Measurements from ENCODE around the gene CACNA1S. TPM values are rescaled to one million over a fixed set of nuclear protein-coding genes. Genes with fewer than 3 reads are reported as not detected.

Gene CACNA1S
- total RNA-seq, 2 experiments from 2014 or later, result not detected

DNA sequence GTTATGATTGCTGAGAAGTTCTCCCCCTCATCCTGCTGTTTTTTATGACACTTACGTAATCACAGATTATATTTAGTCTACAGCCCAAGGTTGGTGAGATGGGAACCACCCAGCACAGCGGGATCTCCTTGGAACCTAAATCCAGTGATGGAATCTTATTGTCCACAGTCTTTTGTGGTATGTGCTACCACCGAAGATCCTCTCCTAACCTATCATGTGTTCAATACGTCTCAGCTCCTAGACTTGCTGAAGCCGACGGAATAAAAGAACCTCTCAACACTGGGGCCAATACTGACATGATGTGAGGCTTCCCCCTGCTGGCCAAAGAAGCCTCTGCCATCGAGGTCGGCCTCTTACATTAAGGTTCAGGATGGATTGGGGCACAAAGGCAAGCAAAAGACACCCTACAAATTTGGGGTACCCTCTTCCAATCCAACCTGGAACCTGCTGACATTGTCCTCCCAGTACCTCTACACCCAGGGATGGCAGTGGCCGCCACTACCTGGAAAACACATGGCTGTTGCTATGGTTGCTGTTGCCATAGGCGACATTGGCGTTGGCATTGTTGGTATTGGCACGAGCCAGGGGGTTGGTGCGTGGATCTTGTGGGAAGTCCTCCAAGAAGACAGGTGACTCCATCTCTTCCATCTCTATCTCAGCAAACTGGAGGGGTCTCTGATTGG, 69.3 kb downstream of the CACNA1S start:
- Mint-ChIP-seq H3K36me3 (ENCODE audit: low read depth) (no peaks in the 10 kb centered on the region), H3K27ac (no peak overlapping the region), H3K9me3 (ENCODE audit: low read depth) (no peaks in the 10 kb centered on the region), H3K27me3 (no peaks in the 10 kb centered on the region), H3K4me1 (no peaks in the 10 kb centered on the region), H3K4me3 (no peak overlapping the region)
- DNase-seq (peak; percentile 85), ATAC-seq (peak; percentile 96)
- ChIA-PET CTCF (interaction anchor here (0.5 to 5.5 kb wide), 17 partner anchors 9 to 1482 kb away, joined by 3 to 66 read pairs (median 4); no protein-coding TSS in a partner anchor), POLR2A (no interaction called here)
- intact Hi-C loops (cut with DNase I, micrococcal nuclease), result loop anchor here (1.0 to 5.0 kb wide), 5 partner anchors 40 to 421 kb away; partner anchors contain the start of gene KIF14 (in 2 of the 2)

DNA sequence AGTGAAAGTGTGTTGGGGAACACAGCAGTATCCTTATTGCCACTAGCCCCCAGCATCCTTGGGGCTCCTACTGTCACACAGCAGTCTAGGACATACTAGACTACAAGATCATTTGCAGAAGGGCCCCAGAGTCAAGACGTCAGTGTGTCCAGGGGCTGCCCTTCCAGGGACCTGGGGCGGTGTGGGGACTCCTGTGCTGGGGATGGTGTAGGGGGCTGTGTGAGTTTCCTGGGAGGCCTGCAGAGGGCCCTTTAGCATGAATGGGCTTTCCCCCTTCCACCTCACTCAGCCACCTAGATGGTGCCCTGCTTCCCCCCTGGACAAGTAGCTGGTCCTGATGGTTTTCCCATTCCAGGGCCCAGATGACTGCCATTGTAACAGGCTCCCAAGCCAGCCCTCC, 71.2 kb downstream of the CACNA1S start:
- Mint-ChIP-seq H3K9me3 (ENCODE audit: low read depth) (no peaks in the 10 kb centered on the region), H3K27me3 (no peaks in the 10 kb centered on the region), H3K4me3 (no peak overlapping the region), H3K4me1 (no peaks in the 10 kb centered on the region), H3K27ac (no peak overlapping the region), H3K36me3 (ENCODE audit: low read depth) (no peaks in the 10 kb centered on the region)
- DNase-seq (no peak), ATAC-seq (no peak)
- ChIA-PET CTCF (interaction anchor here (1.6 to 5.5 kb wide), 5 partner anchors 16 to 70 kb away, joined by 3 to 66 read pairs (median 19); no protein-coding TSS in a partner anchor), POLR2A (no interaction called here)
- intact Hi-C loops (cut with DNase I, micrococcal nuclease), result loop anchor here (5.0 kb wide), 1 partner anchor 419 kb away; the partner anchor contains the start of gene KIF14 (in 2 of the 2)

DNA sequence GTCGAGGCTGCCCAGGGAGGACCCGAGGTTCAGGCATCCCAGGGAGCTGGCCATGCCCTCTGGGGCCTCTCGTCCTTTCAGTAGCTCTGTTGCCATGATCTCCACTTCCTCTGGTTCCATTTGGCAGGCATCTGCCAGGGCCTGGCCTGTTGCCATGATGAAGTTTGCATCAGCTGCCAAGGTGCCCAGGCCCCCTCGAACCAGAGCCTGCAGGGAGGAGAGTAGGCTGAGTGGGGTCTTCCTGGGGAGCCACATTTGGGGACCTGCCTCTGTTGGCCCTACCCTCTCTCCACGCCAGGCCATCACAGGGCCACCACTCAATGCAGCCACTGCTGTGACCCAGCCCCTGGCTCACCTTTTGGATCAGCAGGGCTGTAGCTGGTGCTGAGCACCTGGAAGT, 72.3 kb downstream of the CACNA1S start:
- no peak overlapping the region for H3K27ac Mint-ChIP-seq
- ChIA-PET CTCF (interaction anchor here (1.6 to 5.5 kb wide), 3 partner anchors 15 to 68 kb away, joined by 7 to 66 read pairs (median 15); no protein-coding TSS in a partner anchor), POLR2A (no interaction called here)
- no peaks in the 10 kb centered on the region for H3K27me3 Mint-ChIP-seq
- no peaks in the 10 kb centered on the region for H3K4me1 Mint-ChIP-seq
- DNase-seq, result no peak
- H3K9me3 Mint-ChIP-seq (ENCODE audit: low read depth), result no peaks in the 10 kb centered on the region
- ATAC-seq, result no peak
- H3K36me3 Mint-ChIP-seq (ENCODE audit: low read depth), result no peaks in the 10 kb centered on the region
- intact Hi-C loops (cut with DNase I, micrococcal nuclease), result loop anchor here (5.0 kb wide), 1 partner anchor 418 kb away; the partner anchor contains the start of gene KIF14 (in 2 of the 2)
- no peak overlapping the region for H3K4me3 Mint-ChIP-seq

DNA sequence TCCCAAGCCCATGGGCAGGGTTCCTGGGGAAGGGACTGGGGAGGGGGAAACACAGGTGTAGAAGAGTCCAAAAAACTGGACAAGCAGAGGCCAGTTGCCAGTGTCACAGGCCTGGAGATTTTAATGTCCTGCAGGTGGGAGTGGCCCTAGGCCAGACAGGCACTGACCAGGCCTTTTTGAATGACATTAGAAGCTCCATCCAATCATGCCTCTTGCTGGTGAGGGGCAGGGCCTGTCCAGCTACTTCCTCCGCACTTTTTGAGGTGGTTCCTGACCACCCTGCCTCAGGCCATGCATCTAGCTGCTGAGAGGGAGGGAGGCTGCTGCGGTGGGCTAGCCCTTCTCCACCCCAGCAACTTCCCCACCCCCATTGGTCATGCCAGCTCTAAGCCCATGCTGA, 72.8 kb downstream of the CACNA1S start:
- Mint-ChIP-seq H3K27ac (no peak overlapping the region), H3K27me3 (no peaks in the 10 kb centered on the region), H3K4me1 (no peaks in the 10 kb centered on the region), H3K4me3 (no peak overlapping the region), H3K36me3 (ENCODE audit: low read depth) (no peaks in the 10 kb centered on the region), H3K9me3 (ENCODE audit: low read depth) (no peaks in the 10 kb centered on the region)
- intact Hi-C loops (cut with DNase I, micrococcal nuclease), result no loop called here
- ChIA-PET CTCF (interaction anchor here (0.7 to 5.5 kb wide), 4 partner anchors 14 to 112 kb away, joined by 3 to 66 read pairs (median 11); no protein-coding TSS in a partner anchor), POLR2A (no interaction called here)
- ATAC-seq (no peak), DNase-seq (no peak)

DNA sequence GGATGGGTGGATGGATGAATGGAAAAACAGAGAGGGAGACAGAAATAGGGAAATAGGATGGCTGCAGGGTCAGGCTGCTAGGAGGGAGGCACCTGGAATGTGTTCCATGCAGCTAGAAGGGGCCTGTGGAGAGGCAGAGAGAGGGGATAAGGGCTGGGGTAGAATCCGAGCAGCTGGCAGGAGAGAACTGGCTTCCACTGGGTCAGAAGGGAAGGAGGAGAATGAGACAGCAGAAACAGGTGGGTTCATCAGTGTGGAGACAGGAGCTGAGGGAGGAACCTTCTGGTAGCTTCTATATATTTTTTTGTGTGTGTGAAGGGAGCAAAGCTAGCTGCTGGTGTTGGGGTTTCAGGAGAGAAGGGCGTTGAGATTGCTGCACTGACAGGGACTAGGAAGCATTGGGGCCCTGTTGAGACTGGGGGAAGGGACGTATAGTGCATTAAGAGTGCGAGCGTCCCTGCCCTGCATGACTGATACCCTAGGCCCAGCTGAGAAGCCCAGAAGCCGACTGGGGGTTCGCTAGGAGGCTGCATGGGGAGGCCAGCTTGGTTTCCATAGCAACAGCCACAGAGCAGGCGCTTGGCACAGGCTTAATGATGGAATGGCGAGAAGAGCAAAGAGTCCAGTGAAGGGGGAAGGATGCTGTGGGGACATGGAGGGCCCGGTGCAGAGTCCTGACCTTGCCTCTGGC, 73.9 kb downstream of the CACNA1S start:
- no peaks in the 10 kb centered on the region for H3K36me3 Mint-ChIP-seq (ENCODE audit: low read depth)
- CTCF ChIA-PET, result interaction anchor here (1.3 to 5.5 kb wide), 4 partner anchors 11 to 66 kb away, joined by 4 to 66 read pairs (median 11); no protein-coding TSS in a partner anchor
- no peaks in the 10 kb centered on the region for H3K9me3 Mint-ChIP-seq (ENCODE audit: low read depth)
- no peak overlapping the region for H3K4me3 Mint-ChIP-seq
- DNase-seq, result no peak
- H3K4me1 Mint-ChIP-seq, result no peaks in the 10 kb centered on the region
- H3K27ac Mint-ChIP-seq, result no peak overlapping the region
- POLR2A ChIA-PET, result no interaction called here
- ATAC-seq, result no peak
- intact Hi-C loops (cut with DNase I, micrococcal nuclease), result no loop called here
- H3K27me3 Mint-ChIP-seq, result no peaks in the 10 kb centered on the region

DNA sequence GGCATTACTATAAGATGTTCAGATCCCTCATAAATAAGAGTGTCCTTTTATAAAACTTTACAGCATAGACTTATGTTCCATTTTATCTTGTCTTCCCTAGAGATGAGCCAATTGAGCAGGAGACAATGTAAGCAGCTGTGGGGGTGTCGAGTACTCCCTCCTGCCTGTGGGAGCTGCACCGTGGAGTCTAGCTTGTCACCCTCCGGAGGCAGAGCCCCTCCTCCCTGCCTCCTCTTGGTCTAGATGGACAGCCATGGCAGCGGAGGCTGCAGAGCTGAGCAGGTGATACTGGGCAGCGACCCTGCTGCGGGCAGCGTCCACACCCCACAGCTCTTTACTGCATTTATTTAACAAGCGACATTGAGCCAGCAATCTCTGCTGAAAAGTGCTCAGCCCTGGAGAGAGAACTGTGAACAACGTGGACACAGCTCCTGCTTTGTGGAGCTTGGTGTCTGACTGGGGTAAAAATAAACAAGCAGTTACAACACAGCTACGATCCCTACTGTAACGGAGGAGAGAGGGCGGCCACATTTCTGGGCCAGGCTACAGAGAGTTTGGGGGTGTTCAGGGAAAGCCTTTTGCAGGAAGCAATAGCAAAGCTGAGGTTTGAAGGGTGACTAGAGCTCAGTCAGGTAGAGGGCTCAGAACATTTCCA, 75.9 kb downstream of the CACNA1S start:
- H3K4me1 Mint-ChIP-seq, result no peaks in the 10 kb centered on the region
- no peak overlapping the region for H3K27ac Mint-ChIP-seq
- ChIA-PET POLR2A (no interaction called here), CTCF (interaction anchor here (1.1 to 2.3 kb wide), 3 partner anchors 11 to 65 kb away, joined by 4 to 10 read pairs (median 6); no protein-coding TSS in a partner anchor)
- H3K9me3 Mint-ChIP-seq (ENCODE audit: low read depth), result no peaks in the 10 kb centered on the region
- H3K4me3 Mint-ChIP-seq, result no peak overlapping the region
- H3K36me3 Mint-ChIP-seq (ENCODE audit: low read depth), result no peaks in the 10 kb centered on the region
- DNase-seq, result no peak
- no peaks in the 10 kb centered on the region for H3K27me3 Mint-ChIP-seq
- intact Hi-C loops (cut with DNase I, micrococcal nuclease), result no loop called here
- no peak for ATAC-seq

DNA sequence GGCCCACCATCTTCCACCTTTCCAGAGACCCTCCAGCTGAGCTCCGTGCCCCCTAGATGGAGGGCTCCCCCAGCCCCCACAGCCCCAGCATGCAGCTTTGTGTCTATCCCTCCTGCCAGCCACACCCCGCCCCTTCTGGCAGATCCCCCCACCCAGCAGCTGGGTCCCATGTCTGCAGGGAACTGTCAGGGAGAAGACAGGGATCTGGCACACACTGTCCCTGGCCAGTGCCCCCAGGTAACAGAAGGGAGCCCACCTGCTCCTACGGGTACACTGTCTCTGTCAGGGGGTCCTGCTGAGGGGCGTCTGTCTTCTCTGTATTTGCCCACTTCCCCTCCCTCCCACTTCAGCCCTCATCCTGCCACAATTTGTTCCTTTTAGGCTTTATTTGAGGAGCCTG, 77.6 kb downstream of the CACNA1S start:
- Mint-ChIP-seq H3K27ac (no peak overlapping the region), H3K4me3 (no peak overlapping the region), H3K27me3 (no peaks in the 10 kb centered on the region), H3K4me1 (no peaks in the 10 kb centered on the region), H3K9me3 (ENCODE audit: low read depth) (no peaks in the 10 kb centered on the region), H3K36me3 (ENCODE audit: low read depth) (no peaks in the 10 kb centered on the region)
- CTCF ChIA-PET, result interaction anchor here (0.7 to 1.9 kb wide), 3 partner anchors 9 to 55 kb away, joined by 3 to 9 read pairs (median 8); no protein-coding TSS in a partner anchor
- no peak for DNase-seq
- ATAC-seq, result no peak
- POLR2A ChIA-PET, result no interaction called here
- intact Hi-C loops (cut with DNase I, micrococcal nuclease), result no loop called here

DNA sequence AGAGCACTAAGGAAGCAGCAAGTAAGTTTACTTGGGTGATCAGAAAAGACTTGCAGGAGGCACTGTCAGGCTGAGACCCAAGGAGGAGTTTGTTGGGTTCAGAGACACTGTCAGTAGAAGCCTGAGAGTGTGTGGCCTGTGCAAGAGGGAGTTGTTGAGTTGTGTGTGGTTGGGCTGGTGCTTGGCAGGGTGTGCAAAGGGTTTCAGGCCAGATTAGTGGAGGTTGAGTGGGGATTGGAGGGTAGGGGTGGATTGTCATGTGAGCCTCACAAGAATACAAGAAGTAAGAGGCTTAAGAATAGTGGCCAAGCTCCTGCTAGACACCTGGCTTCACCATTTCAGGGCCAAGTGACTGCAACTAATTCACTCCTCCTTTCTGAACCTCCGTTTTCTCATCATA, 79.8 kb downstream of the CACNA1S start:
- Mint-ChIP-seq H3K27ac (no peak overlapping the region), H3K4me1 (peaks cover 8% of the 10 kb centered on the region), H3K9me3 (ENCODE audit: low read depth) (no peaks in the 10 kb centered on the region), H3K27me3 (no peaks in the 10 kb centered on the region), H3K4me3 (no peak overlapping the region), H3K36me3 (ENCODE audit: low read depth) (no peaks in the 10 kb centered on the region)
- intact Hi-C loops (cut with DNase I, micrococcal nuclease), result no loop called here
- DNase-seq (no peak), ATAC-seq (no peak)
- ChIA-PET POLR2A (no interaction called here), CTCF (interaction anchor here (1.0 to 1.4 kb wide), 4 partner anchors 11 to 60 kb away, joined by 3 to 5 read pairs (median 4); no protein-coding TSS in a partner anchor)

DNA sequence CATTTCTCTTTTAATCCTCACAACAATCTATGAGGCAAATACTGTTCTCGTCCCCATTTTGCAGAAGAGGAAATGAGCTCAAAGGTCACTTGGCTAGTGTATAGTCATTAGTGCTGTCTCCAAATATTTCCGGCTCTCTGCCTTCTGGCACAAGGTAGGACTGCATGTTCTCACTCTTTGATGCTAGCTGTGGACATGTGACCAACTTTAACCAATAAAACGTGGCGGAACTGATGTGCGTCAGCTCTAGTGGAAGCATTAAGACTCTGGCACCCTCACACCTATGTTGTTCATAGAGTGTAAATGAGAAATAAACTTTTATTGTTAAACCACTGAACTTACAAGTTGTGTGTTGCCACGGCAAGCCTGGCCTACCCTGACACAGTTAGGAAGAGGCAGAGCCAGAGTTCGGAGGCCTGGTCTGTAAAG, 83.8 kb downstream of the CACNA1S start:
- no peak for DNase-seq
- Mint-ChIP-seq H3K27me3 (no peaks in the 10 kb centered on the region), H3K4me1 (peaks cover 44% of the 10 kb centered on the region), H3K36me3 (ENCODE audit: low read depth) (no peaks in the 10 kb centered on the region), H3K4me3 (no peak overlapping the region), H3K27ac (no peak overlapping the region), H3K9me3 (ENCODE audit: low read depth) (no peaks in the 10 kb centered on the region)
- no peak for ATAC-seq
- CTCF ChIA-PET, result interaction anchor here (0.5 to 1.6 kb wide), 3 partner anchors 14 to 52 kb away, joined by 3 to 5 read pairs (median 3); no protein-coding TSS in a partner anchor
- POLR2A ChIA-PET, result interaction anchor here (0.6 kb wide), 1 partner anchor 8 kb away, joined by 3 read pairs; no protein-coding TSS in a partner anchor
- intact Hi-C loops (cut with DNase I, micrococcal nuclease), result loop anchor here in 1 of 2 experiments (10.0 kb wide), 1 partner anchor 624 kb away; no protein-coding TSS in a partner anchor

DNA sequence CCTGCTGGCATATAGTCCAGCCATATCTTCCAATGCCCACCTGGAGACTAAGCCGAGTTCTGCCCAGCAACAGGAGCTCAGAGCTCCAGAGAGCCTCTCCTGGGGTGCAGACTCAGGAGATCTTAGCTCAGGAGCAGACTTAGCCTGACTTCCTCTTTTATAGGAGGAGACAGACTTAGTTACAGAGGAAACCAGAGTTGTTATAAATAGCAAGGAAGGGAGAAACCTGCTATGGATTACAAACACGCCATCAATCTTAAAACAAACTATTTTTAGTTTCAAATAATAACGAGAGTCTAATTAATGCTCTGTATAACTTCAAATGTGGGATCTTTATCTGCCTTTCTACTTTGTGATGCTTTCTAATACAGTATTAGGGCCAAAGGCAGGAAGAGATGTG, 85.4 kb downstream of the CACNA1S start:
- POLR2A ChIA-PET, result no interaction called here
- peaks cover 46% of the 10 kb centered on the region for H3K4me1 Mint-ChIP-seq
- DNase-seq, result no peak
- no peaks in the 10 kb centered on the region for H3K27me3 Mint-ChIP-seq
- no peak for ATAC-seq
- intact Hi-C loops (cut with DNase I, micrococcal nuclease), result loop anchor here in 1 of 2 experiments (10.0 kb wide), 1 partner anchor 622 kb away; no protein-coding TSS in a partner anchor
- CTCF ChIA-PET, result interaction anchor here (0.6 to 2.0 kb wide), 6 partner anchors 8 to 170 kb away, joined by 3 to 17 read pairs (median 4); no protein-coding TSS in a partner anchor
- H3K4me3 Mint-ChIP-seq, result no peak overlapping the region
- no peaks in the 10 kb centered on the region for H3K9me3 Mint-ChIP-seq (ENCODE audit: low read depth)
- H3K27ac Mint-ChIP-seq, result no peak overlapping the region
- H3K36me3 Mint-ChIP-seq (ENCODE audit: low read depth), result peaks cover 7% of the 10 kb centered on the region

DNA sequence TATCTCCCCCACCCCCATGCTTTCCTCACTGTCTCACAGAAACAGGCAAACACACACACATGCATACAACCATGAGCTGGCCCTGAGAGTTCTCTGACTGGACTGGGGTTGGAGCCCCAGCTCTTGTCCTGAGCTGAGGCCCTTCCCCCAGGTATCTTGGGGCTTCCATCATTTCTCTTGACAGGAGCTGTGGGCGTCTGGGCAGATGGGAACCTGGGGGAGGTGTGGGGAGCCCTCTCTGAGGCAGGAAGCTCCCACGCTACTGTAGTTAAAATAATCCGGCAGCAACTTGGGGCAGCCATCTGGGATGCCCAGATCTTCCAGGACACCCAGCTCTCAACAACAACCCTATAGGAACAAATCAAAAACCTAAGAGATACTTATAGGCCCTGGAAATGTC, 86.0 kb downstream of the CACNA1S start:
- ChIA-PET POLR2A (no interaction called here), CTCF (interaction anchor here (0.6 to 2.9 kb wide), 16 partner anchors 9 to 348 kb away, joined by 3 to 19 read pairs (median 4); no protein-coding TSS in a partner anchor)
- peaks cover 52% of the 10 kb centered on the region for H3K4me1 Mint-ChIP-seq
- peaks cover 7% of the 10 kb centered on the region for H3K36me3 Mint-ChIP-seq (ENCODE audit: low read depth)
- intact Hi-C loops (cut with DNase I, micrococcal nuclease), result loop anchor here in 1 of 2 experiments (10.0 kb wide), 1 partner anchor 621 kb away; no protein-coding TSS in a partner anchor
- DNase-seq, result no peak
- H3K27me3 Mint-ChIP-seq, result no peaks in the 10 kb centered on the region
- no peak for ATAC-seq
- H3K27ac Mint-ChIP-seq, result peak overlapping the region; percentile 16
- H3K4me3 Mint-ChIP-seq, result no peak overlapping the region
- no peaks in the 10 kb centered on the region for H3K9me3 Mint-ChIP-seq (ENCODE audit: low read depth)

Data from activated CD4-positive, alpha-beta T cell treated with anti-CD3 and anti-CD28 coated beads for 36 hours (primary cell).